GM12874 (cell line): ENCODE results near the gene DNHD1.

Experiments used
- TF ChIP-seq, protein P1 (sequence below): IDR thresholded peaks from 2 replicates; pipeline ENCODE4 v1.5.1; 2011; ENCODE audit warnings: low read depth, mild to moderate bottlenecking, control low read depth, low read length, moderate library complexity; ENCODE audit not compliant: insufficient read depth

Gene DNHD1

GRCh38 chr11:6539748-6540268 is 42.7 kb downstream of the DNHD1 start:
- TF ChIP-seq, protein P1, sequence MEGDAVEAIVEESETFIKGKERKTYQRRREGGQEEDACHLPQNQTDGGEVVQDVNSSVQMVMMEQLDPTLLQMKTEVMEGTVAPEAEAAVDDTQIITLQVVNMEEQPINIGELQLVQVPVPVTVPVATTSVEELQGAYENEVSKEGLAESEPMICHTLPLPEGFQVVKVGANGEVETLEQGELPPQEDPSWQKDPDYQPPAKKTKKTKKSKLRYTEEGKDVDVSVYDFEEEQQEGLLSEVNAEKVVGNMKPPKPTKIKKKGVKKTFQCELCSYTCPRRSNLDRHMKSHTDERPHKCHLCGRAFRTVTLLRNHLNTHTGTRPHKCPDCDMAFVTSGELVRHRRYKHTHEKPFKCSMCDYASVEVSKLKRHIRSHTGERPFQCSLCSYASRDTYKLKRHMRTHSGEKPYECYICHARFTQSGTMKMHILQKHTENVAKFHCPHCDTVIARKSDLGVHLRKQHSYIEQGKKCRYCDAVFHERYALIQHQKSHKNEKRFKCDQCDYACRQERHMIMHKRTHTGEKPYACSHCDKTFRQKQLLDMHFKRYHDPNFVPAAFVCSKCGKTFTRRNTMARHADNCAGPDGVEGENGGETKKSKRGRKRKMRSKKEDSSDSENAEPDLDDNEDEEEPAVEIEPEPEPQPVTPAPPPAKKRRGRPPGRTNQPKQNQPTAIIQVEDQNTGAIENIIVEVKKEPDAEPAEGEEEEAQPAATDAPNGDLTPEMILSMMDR: no peak

DNA sequence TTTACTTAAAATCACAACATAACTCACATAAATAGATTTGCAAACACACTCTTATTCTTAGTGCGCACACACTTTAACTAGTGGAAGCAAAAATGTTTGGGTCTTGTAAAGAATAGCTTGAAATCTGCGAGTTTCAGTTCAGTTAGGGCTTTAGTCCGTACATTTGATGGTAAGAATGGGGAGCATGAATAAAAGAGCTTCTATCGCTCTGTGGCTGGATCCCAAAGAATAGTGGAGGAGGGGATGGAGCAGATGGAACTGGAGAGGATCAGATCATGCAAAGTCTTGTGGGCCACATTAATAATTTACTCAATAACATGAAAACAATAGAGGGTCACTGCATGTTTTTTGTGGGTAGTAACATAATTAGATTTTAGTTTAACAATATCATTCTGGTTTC is 44.3 kb downstream of the DNHD1 start:
- TF ChIP-seq, protein P1: no peak

DNA sequence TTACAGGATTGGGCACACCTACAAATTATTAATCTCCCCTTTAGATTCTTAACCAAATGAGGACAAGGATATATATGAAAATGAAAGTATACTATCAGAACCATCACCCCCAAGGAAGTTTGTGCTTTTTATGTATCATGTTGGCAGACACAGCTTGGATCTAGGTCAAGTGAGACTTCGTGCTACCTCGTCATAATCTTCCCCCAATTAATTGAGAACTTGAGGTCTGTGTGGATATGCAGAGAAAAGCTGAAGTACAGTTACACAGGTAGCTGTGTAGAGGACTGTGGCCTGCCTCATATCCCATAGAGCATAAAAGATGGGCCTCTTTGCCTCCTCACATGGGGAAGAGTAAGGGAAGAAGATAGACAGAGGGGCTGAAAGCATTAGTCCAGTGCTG is 45.6 kb downstream of the DNHD1 start:
- TF ChIP-seq, protein P1: no peak

DNA sequence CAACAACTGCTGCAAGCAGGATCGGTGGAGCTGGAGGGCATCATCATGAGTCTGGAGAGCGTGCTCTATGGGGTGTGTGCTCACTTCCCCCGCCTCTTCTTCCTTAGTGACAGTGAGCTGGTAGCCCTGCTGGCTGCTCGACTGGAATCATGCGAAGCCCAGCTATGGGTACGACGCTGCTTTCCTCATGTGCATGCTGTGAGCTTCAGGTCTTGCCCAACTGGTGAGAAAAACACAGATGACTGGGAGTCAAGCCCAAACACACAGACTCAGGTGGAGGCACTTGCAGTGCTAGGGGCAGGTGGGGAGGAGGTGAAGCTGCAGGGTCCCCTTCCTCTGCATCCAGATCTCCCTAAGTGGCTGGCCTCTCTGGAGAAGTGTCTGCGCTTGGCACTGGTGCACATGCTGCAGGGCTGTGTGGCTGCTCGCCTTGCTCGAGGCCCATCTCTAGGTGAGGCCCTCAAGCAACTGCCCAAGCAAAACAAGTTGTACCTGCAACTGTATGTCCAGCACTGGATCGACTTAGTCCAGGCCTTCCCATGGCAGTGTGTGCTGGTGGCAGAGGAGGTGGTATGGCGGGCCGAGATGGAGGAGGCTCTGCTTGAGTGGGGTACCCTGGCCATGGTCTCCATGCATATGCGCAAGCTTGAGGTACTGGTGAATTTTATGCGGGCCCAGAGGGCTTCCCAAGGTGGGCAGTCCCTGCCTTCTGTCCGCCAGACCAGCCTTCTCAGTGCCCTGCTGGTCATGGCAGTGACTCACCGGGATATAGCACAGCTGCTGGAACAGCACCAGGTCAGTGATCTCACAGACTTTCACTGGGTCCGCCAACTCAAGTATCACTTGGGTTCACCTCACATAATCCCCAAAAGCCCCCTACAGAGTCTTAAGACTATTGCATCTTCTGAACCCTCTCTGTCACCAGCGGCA is 48.1 kb downstream of the DNHD1 start:
- TF ChIP-seq, protein P1: no peak

GRCh38 chr11:6545917-6546605 is 49.0 kb downstream of the DNHD1 start:
- TF ChIP-seq, protein P1: no peak

DNA sequence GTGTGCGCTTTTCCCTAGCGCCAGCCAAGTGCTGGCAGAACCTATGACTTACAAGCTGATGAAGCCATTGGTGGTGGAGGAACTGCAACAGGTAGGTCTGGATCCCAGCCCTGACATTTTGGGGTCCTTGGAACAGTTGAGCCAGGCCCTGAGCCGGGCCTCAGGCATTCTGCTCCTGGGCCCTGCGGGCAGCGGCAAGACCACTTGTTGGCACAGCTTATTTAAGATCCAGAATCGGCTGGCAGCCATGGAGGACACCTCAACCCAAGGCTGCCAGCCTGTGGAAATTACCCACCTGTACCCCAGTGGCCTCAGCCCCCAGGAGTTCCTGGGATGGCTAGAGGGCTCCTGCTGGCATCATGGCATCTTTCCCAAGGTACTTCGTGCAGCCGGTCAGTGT is 49.7 kb downstream of the DNHD1 start:
- TF ChIP-seq, protein P1: no peak

GRCh38 chr11:6547177-6547576 is 50.1 kb downstream of the DNHD1 start:
- TF ChIP-seq, protein P1: no peak
